GM21717 (cell line): ENCODE results near the gene MSH3.
"Not testable (repeated sequence)": the region's sequence is repeated elsewhere in the genome, so short reads cannot be mapped to it uniquely, and the experiment has no call there.

Source experiments
- ATAC-seq: cut with Tn5 transposase; IDR thresholded peaks from one replicate; pipeline ENCODE4 v1.9.1; 2021; ENCODE audit warnings: mild to moderate bottlenecking, moderate library complexity; ENCODE audit not compliant: unreplicated experiment

The MSH3 gene

DNA sequence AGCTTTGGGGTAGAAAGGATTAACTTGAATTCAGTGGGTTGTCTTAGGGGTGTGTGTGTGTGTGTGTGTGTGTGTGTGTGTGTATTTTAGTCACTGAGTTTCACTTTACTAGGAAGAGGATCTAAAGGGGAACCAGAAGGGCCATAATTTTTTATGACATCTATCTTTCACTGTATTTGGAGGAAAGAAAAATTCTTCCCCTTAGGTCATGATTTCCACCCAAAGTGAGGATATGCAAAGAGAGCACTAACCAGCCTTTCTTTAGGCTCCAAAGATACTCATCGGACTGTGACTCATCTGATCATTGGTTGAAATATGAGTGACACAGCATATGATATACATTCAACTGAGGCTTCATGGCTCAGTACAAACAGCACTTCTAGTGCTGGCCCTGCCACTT lies 230.5 kb downstream of the MSH3 start:
- ATAC-seq, result no peak

GRCh38 chr5:80885396-80886000 lies 231.0 kb downstream of the MSH3 start:
- ATAC-seq, result no peak

DNA sequence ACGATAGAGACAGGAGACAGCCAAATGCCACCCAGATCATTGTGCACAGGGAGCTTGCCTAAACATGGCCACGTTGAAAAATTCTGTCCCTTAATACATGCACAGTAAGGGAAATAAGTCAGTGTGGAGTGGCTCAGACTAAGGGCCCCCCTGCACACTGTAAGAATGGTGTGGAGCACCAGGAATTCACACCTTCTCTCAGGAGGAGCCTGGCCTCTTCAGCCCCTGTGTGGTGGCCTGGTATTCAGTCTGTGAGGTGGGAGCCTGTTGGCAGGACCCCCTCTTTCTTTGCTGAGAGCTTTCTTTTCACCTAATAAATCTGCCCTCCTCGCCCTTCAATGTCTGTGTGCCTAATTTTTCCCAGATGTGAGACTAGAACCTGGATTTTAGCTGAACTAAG lies 239.6 kb downstream of the MSH3 start:
- ATAC-seq, result no peak

- no peak for ATAC-seq
Observed at GRCh38 chr5:80895523-80895922, 241.1 kb downstream of the MSH3 start.

GRCh38 chr5:80902624-80903023 lies 248.2 kb downstream of the MSH3 start:
- ATAC-seq, result not testable (repeated sequence)

GRCh38 chr5:80904533-80905187 lies 250.2 kb downstream of the MSH3 start:
- ATAC-seq, result no peak

- ATAC-seq, result no peak
Observed at GRCh38 chr5:80905405-80905804, 251.0 kb downstream of the MSH3 start.

DNA sequence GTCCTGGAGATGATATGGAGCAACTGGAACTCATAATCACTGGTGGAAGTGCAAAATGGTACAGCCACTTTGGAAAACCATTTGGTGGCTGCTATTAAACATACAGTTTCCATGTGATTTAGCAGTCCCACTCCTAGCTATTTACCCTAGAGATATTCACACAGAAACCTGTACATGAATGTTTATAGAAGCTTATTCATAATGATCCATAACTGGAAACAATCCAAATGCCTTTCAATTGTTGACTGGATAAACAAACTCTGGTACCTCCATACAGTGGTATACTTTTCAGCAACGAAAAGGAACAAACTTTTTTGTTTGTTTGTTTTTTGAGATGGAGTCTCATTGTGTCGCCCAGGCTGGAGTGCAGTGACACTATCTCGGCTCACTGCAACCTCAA lies 258.0 kb downstream of the MSH3 start:
- no peak for ATAC-seq

GRCh38 chr5:80915716-80916115 lies 261.3 kb downstream of the MSH3 start:
- ATAC-seq, result no peak

DNA sequence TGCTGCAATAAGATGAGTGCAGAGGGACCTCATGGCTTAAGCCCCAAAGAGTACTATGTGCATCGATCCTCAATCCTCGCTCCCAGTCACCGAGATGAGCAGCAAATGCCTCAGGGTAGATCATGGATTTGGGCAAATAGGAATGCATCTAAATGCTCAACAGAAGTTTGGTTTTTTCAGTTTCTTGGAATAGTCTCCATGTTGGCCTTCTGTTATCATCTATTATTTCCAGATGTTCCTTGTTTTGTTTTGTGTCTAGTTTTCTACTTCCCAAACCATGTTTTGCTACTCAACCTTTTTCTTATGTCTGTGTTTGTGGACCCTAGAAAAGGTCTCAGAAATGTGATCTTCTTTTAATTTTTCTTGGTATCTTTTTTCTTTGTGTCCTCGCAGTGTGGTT lies 262.2 kb downstream of the MSH3 start:
- ATAC-seq, result no peak

DNA sequence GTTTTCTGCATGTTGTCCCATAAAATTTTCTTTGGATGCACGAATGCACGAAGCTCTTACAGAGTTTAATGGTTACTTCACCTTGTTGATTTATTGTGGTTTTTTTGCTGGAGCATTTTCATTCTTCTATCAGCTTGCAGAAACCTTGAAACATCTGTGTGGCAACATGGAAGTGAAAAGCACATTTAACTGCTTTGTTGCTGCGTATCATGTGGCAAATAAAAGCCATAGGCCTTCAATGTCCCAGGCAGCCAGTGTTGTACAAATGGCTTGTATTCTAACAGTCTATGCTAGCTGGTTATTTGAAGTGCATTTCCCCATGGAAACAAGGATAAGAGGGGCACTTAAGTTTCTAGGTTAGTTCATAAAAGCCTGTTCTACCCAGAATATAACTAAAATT lies 263.2 kb downstream of the MSH3 start:
- no peak for ATAC-seq

DNA sequence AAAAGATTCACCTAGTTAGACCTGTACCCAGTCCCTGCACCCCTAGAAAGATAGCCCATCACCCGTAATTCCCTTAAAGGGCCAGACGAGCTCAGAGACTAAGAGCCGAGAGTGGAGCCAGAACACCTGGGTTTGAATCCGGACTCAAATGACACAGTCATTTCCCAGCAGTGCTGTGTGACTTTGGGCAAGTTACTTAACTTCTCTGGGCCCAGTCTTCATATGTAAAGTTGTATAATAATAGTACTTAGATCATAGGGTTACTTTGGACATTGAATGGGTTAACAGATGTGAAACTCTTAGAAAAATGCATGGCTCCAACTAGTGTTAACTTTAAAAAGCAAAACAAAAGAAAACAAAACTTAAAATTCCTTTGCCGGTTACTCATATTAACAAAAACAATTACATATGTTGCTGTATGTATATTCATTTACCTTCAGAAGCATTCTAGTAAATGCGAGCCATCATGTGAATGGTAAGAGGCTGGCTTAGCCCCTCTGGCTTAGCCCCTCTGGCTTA lies 265.3 kb downstream of the MSH3 start:
- ATAC-seq, result no peak

DNA sequence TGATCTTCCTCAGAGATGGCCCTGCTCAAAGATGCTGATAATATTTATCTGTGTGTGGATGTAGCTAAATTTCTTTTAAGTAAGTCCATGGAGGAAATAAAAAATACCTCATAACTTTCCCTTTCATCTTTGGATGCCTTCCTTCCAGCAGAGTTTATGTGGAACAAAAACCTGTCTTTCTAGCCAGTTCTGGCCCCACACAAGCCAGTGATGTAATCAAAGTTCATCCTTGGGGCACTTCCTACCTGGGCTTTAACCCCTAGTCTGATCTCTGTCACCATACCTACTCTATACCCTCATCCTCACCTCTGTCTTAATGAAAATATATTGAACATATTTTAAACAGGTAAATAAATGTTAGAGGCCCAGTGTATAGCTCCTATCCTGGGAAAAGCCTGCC lies 265.9 kb downstream of the MSH3 start:
- ATAC-seq, result no peak

- no peak for ATAC-seq
Observed at GRCh38 chr5:80921026-80921425, 266.6 kb downstream of the MSH3 start.

DNA sequence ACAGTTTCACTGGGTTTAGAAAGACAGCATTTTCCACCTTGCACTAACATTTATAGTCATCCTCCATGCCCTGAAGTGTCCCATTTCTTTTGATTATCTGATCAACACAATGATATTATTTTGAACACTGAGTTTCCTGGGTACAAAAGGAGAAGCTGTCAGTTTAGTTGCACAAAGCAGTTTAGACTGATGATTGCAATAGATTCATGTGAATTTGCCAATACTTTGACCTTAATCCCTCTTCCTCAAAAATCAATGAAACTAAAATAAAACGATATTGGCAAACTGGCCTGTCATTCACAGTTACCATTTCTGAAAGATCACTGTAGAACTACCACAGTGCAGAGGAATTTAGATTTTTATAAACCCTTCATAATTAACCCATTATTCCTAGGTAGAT lies 271.5 kb downstream of the MSH3 start:
- ATAC-seq, result no peak
